ENCODE data around the gene AFAP1. TPM values are rescaled to one million over a fixed set of nuclear protein-coding genes. Genes with fewer than 3 reads are reported as not detected.
A peak's percentile ranks its signal among the peaks of the same experiment; 100 is the strongest.

AFAP1 gene
- total RNA-seq, 1 donor from 2014 or later = 84.9 TPM

- Histone ChIP-seq H3K4me3 (no peak overlapping the region), H3K36me3 (no peaks in the 10 kb centered on the region), H3K9me3 (no peaks in the 10 kb centered on the region), H3K27me3 (no peaks in the 10 kb centered on the region), H3K4me1 (peaks cover 0 to 25% of the 10 kb centered on the region in 2 donors), H3K27ac (no peak overlapping the region)
- DNase-seq (ENCODE audit: low spot score in 2 of 2) = no peak
- no peak for TF ChIP-seq CTCF (IDR thresholded peaks at IDR 0.05)
- intact Hi-C loops (cut with DNase I) = no loop called here
Measured at GRCh38 chr4:7963691-7964090, 24.0 kb upstream of the AFAP1 start.

GRCh38 chr4:7962609-7963508, 23.2 kb upstream of the AFAP1 start:
- H3K27ac ChIP-seq = no peak overlapping the region
- H3K36me3 ChIP-seq = no peaks in the 10 kb centered on the region
- no peaks in the 10 kb centered on the region for H3K27me3 ChIP-seq
- intact Hi-C loops (cut with DNase I) = no loop called here
- no peaks in the 10 kb centered on the region for H3K9me3 ChIP-seq
- H3K4me3 ChIP-seq = no peak overlapping the region
- peaks cover 0 to 24% of the 10 kb centered on the region in 2 donors for H3K4me1 ChIP-seq
- no peak for DNase-seq (ENCODE audit: low spot score in 2 of 2)
- no peak for TF ChIP-seq CTCF (IDR thresholded peaks at IDR 0.05)

- intact Hi-C loops (cut with DNase I) = loop anchor here (1.0 kb wide), 1 partner anchor 22 kb away; the partner anchor contains the start of gene AFAP1
- Histone ChIP-seq H3K9me3 (no peaks in the 10 kb centered on the region), H3K27ac (peak overlapping the region; percentile 62 to 81), H3K36me3 (no peaks in the 10 kb centered on the region), H3K4me3 (no peak overlapping the region), H3K27me3 (no peaks in the 10 kb centered on the region), H3K4me1 (peaks cover 0 to 20% of the 10 kb centered on the region in 2 donors)
- TF ChIP-seq CTCF (IDR thresholded peaks at IDR 0.05) = no peak
- DNase-seq (ENCODE audit: low spot score in 2 of 2) = peak; percentile 33 to 84
Measured at GRCh38 chr4:7960790-7961655, 21.4 kb upstream of the AFAP1 start.

- Histone ChIP-seq H3K4me3 (no peak overlapping the region), H3K27ac (peak overlapping the region; percentile 62 to 81), H3K27me3 (no peaks in the 10 kb centered on the region), H3K4me1 (peaks cover 0 to 20% of the 10 kb centered on the region in 2 donors), H3K9me3 (no peaks in the 10 kb centered on the region), H3K36me3 (no peaks in the 10 kb centered on the region)
- TF ChIP-seq CTCF (IDR thresholded peaks at IDR 0.05) = no peak
- DNase-seq (ENCODE audit: low spot score in 2 of 2) = no peak
- intact Hi-C loops (cut with DNase I) = loop anchor here (1.0 kb wide), 1 partner anchor 21 kb away; the partner anchor contains the start of gene AFAP1
Measured at GRCh38 chr4:7960017-7960789, 20.5 kb upstream of the AFAP1 start.

- no peak for DNase-seq (ENCODE audit: low spot score in 2 of 2)
- Histone ChIP-seq H3K27ac (no peak overlapping the region), H3K27me3 (no peaks in the 10 kb centered on the region), H3K4me3 (no peak overlapping the region), H3K9me3 (no peaks in the 10 kb centered on the region), H3K4me1 (peaks cover 0 to 20% of the 10 kb centered on the region in 2 donors), H3K36me3 (no peaks in the 10 kb centered on the region)
- intact Hi-C loops (cut with DNase I) = no loop called here
- TF ChIP-seq CTCF (IDR thresholded peaks at IDR 0.05) = no peak
Measured at GRCh38 chr4:7959078-7959477, 19.4 kb upstream of the AFAP1 start.
